Caco-2 (cell line): ENCODE measurements around the gene TSHZ3. TPM values are rescaled to one million over a fixed set of nuclear protein-coding genes. Genes with fewer than 3 reads are reported as not detected.

ENCODE experiments used
- BruUV-seq: library from RNA; stranded (reverse); fragments of 400-500 nt; replicated peaks from 2 replicates; lab custom pipeline; 2021; lab: Mats Ljungman, UMichigan
- CTCF ChIA-PET: fragments of 300-600 bp; sonication (Branson Sonifier 250); formaldehyde crosslinking; loops from one replicate; lab custom pipeline; 2022; ENCODE audit warnings: antibody characterized with exemption; lab: Charles Lee
- POLR2A ChIA-PET: fragments of 300-600 bp; sonication (Branson Sonifier 250); formaldehyde crosslinking; loops from one replicate; lab custom pipeline; 2022; ENCODE audit warnings: antibody characterized with exemption; lab: Charles Lee
- DNase-seq, 2 experiments: peaks; one replicate each; pipeline versions ENCODE4 v3.0.0 to v3.0.0-alpha.2; 2020 to 2022
- H3K27me3 ChIP-seq: replicated peaks from 2 replicates; pipeline ENCODE4 v1.6.0; 2011; ENCODE audit warnings: low read length; ENCODE audit not compliant: control insufficient read depth, insufficient read depth
- H3K36me3 ChIP-seq: 2 replicates; pipeline ENCODE4 v1.5.1; 2011; ENCODE audit warnings: low read length; ENCODE audit not compliant: control insufficient read depth, insufficient read depth
- H3K4me1 ChIP-seq: fragments of 250-450 bp; sonication (Bioruptor Pico); 2 replicates; pipeline ENCODE4 v1.5.1; 2020; ENCODE audit warnings: mild to moderate bottlenecking
- H3K4me3 ChIP-seq: 2 replicates; pipeline ENCODE4 v1.5.1; 2011; ENCODE audit warnings: low read depth, mild to moderate bottlenecking, control low read depth, low read length
- H3K9me3 ChIP-seq: fragments of 250-450 bp; sonication (Bioruptor Pico); 2 replicates; pipeline ENCODE4 v1.5.1; 2020; ENCODE audit warnings: mild to moderate bottlenecking, moderate library complexity
- H3K27ac Mint-ChIP-seq: one replicate; pipeline ENCODE4 v1.8.0; 2022; ENCODE audit warnings: mixed read lengths; ENCODE audit not compliant: unreplicated experiment
- H3K27me3 Mint-ChIP-seq: one replicate; pipeline ENCODE4 v1.8.0; 2022; ENCODE audit warnings: mixed read lengths; ENCODE audit not compliant: insufficient read depth, unreplicated experiment
- H3K36me3 Mint-ChIP-seq: one replicate; pipeline ENCODE4 v1.8.0; 2022; ENCODE audit warnings: mild to moderate bottlenecking, mixed read lengths; ENCODE audit not compliant: insufficient read depth, unreplicated experiment
- H3K4me1 Mint-ChIP-seq: one replicate; pipeline ENCODE4 v1.8.0; 2022; ENCODE audit warnings: low read depth, mixed read lengths; ENCODE audit not compliant: unreplicated experiment
- H3K4me3 Mint-ChIP-seq: one replicate; pipeline ENCODE4 v1.8.0; 2022; ENCODE audit warnings: mild to moderate bottlenecking, moderate library complexity, mixed read lengths; ENCODE audit not compliant: unreplicated experiment
- H3K9me3 Mint-ChIP-seq: one replicate; pipeline ENCODE4 v1.8.0; 2022; ENCODE audit warnings: mixed read lengths; ENCODE audit not compliant: unreplicated experiment
- intact Hi-C: fragments of 100-400 bp; cut with micrococcal nuclease; formaldehyde crosslinking; loops from one replicate; pipeline ENCODE4 v1.10.0; 2022; ENCODE audit not compliant: unreplicated experiment
- total RNA-seq: library from RNA; stranded (reverse); gene quantifications from 2 replicates; pipeline ENCODE4 v1.2.3, GENCODE V29; 2022
- TF ChIP-seq, protein P1 (sequence below), 2 experiments: fragments of 200-600 bp in 1 of 2; IDR thresholded peaks; 1 replicate in 1 of 2; 2 replicates in 1 of 2; pipeline versions ENCODE4 v1.5.1 to v1.8.0; 2011 to 2022; ENCODE audit warnings: antibody characterized with exemption in 1 of 2, control low read depth in 1 of 2, inconsistent platforms in 1 of 2, low read depth in 1 of 2, low read length in 1 of 2, mild to moderate bottlenecking in 1 of 2, moderate library complexity in 1 of 2; ENCODE audit not compliant: insufficient read depth in 1 of 2, severe bottlenecking in 1 of 2, unreplicated experiment in 1 of 2

The TSHZ3 gene
- total RNA-seq, 1 experiment from 2014 or later, result not detected

DNA sequence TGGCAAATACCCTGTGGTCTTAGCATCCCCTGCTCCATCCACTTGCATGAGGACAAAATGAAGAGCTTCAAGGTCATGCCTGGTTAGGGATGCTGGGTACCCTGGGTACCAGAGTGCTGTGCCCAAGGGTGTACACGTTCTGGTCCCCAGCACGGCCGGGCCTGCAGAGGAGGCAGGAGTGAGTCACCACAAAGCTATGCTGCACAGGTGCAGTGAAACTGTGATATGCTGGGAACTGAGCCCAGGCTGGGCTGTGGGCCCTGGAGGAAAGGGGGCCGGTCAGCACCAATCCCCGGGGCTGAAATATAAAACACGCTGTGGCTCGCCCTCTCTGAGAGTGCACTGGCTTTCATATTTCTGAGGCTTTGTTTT, 95.1 kb downstream of the TSHZ3 start:
- Histone ChIP-seq H3K4me3 (no peak overlapping the region), H3K9me3 (no peaks in the 10 kb centered on the region), H3K27me3 (no peaks in the 10 kb centered on the region), H3K36me3 (no peaks in the 10 kb centered on the region), H3K4me1 (no peaks in the 10 kb centered on the region)
- TF ChIP-seq, protein P1, sequence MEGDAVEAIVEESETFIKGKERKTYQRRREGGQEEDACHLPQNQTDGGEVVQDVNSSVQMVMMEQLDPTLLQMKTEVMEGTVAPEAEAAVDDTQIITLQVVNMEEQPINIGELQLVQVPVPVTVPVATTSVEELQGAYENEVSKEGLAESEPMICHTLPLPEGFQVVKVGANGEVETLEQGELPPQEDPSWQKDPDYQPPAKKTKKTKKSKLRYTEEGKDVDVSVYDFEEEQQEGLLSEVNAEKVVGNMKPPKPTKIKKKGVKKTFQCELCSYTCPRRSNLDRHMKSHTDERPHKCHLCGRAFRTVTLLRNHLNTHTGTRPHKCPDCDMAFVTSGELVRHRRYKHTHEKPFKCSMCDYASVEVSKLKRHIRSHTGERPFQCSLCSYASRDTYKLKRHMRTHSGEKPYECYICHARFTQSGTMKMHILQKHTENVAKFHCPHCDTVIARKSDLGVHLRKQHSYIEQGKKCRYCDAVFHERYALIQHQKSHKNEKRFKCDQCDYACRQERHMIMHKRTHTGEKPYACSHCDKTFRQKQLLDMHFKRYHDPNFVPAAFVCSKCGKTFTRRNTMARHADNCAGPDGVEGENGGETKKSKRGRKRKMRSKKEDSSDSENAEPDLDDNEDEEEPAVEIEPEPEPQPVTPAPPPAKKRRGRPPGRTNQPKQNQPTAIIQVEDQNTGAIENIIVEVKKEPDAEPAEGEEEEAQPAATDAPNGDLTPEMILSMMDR (IDR thresholded peaks at IDR 0.05; ENCODE audit: insufficient read depth in 1 of 2, low read depth in 1 of 2, low read length in 1 of 2, severe bottlenecking in 1 of 2, unreplicated experiment in 1 of 2), result no peak
- ChIA-PET CTCF (no interaction called here), POLR2A (no interaction called here)
- BruUV-seq, result no TSS peak
- intact Hi-C loops, result no loop called here
- H3K4me3 Mint-ChIP-seq, result no peak overlapping the region
- no peaks in the 10 kb centered on the region for H3K9me3 Mint-ChIP-seq
- no peak for DNase-seq
- peaks cover 8% of the 10 kb centered on the region for H3K27me3 Mint-ChIP-seq
- no peaks in the 10 kb centered on the region for H3K36me3 Mint-ChIP-seq
- no peak overlapping the region for H3K27ac Mint-ChIP-seq
- H3K4me1 Mint-ChIP-seq, result no peaks in the 10 kb centered on the region

DNA sequence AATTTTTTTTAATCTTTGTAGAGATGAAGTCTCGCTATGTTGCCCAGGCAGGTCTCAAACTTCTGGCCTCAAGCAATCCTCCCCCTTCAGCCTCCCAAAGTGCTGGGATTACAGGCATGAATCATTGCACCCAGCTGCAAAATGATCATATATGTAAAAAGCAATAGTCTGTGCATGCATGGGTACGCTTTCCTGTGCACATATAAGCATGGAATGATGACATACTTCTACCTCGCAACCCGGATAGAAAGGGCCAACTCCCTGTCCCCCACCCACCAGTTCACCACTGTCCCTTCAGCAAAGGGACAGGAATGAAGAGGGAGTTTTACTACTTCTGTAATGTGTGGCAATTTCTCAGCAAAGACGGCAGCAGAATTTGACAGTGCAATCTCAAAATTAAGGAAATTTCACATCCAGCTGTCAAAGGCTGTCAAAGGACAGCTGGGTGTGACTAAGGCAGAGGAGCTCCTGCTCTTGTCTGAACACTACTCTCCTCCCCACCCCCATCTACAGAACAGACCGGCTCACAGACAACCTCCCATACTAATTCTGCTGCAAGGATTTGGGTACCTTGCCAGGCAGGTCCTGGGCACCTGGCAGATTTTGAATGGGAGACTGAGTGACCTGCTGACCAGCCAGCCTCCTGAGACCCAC, 95.6 kb downstream of the TSHZ3 start:
- no peak for DNase-seq
- TF ChIP-seq, protein P1 (IDR thresholded peaks at IDR 0.05; ENCODE audit: insufficient read depth in 1 of 2, low read depth in 1 of 2, low read length in 1 of 2, severe bottlenecking in 1 of 2, unreplicated experiment in 1 of 2), result no peak
- BruUV-seq, result no TSS peak
- Histone ChIP-seq H3K27me3 (no peaks in the 10 kb centered on the region), H3K9me3 (no peaks in the 10 kb centered on the region), H3K36me3 (no peaks in the 10 kb centered on the region), H3K4me1 (no peaks in the 10 kb centered on the region), H3K4me3 (no peak overlapping the region)
- Mint-ChIP-seq H3K27me3 (peaks cover 8% of the 10 kb centered on the region), H3K4me3 (no peak overlapping the region), H3K27ac (no peak overlapping the region), H3K9me3 (no peaks in the 10 kb centered on the region), H3K36me3 (no peaks in the 10 kb centered on the region), H3K4me1 (no peaks in the 10 kb centered on the region)
- intact Hi-C loops, result no loop called here
- ChIA-PET CTCF (no interaction called here), POLR2A (no interaction called here)

DNA sequence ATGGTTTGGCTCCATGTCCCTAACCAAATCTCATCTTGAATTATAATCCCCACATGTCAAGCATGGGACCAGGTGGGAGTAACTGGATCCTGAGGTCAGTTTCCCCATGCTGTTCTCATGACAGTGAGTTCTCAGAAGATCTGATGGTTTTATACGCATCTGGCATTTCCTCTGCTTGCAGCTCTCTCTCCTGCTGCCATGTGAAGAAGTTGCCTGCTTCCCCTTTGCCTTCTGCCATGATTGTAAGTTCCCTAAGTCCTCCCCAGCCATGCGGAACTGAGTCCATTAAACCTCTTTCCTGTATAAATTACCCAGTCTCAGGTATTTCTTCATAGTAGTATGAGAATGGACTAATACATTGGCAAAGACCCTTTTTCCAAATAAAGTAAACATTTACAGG, 96.8 kb downstream of the TSHZ3 start:
- Mint-ChIP-seq H3K4me3 (no peak overlapping the region), H3K9me3 (no peaks in the 10 kb centered on the region), H3K27ac (no peak overlapping the region), H3K36me3 (no peaks in the 10 kb centered on the region), H3K27me3 (peaks cover 14% of the 10 kb centered on the region), H3K4me1 (no peaks in the 10 kb centered on the region)
- intact Hi-C loops, result no loop called here
- BruUV-seq, result no TSS peak
- POLR2A ChIA-PET, result no interaction called here
- CTCF ChIA-PET, result no interaction called here
- H3K4me1 ChIP-seq, result no peaks in the 10 kb centered on the region
- H3K36me3 ChIP-seq, result no peaks in the 10 kb centered on the region
- no peaks in the 10 kb centered on the region for H3K27me3 ChIP-seq
- no peak overlapping the region for H3K4me3 ChIP-seq
- no peak for DNase-seq
- H3K9me3 ChIP-seq, result no peaks in the 10 kb centered on the region
- TF ChIP-seq, protein P1 (IDR thresholded peaks at IDR 0.05; ENCODE audit: insufficient read depth in 1 of 2, low read depth in 1 of 2, low read length in 1 of 2, severe bottlenecking in 1 of 2, unreplicated experiment in 1 of 2), result no peak
